Activated CD4-positive, alpha-beta T cell treated with anti-CD3 and anti-CD28 coated beads, Interleukin-2, amount 10 ng/mL, durations not matched to agents 24 days and 14 days (primary cell): ENCODE data around the gene TICAM1. TPM values are rescaled to one million over a fixed set of nuclear protein-coding genes. Genes with fewer than 3 reads are reported as not detected.
"Not testable (repeated sequence)": the region's sequence is repeated elsewhere in the genome, so short reads cannot be mapped to it uniquely, and the experiment has no call there.

Source experiments
- DNase-seq: peaks from one replicate; pipeline ENCODE4 v3.0.0; 2022
- H3K27ac Mint-ChIP-seq: one replicate; pipeline ENCODE4 v1.8.0; 2022; ENCODE audit warnings: mild to moderate bottlenecking, mixed read lengths
- H3K27me3 Mint-ChIP-seq: one replicate; pipeline ENCODE4 v1.8.0; 2022; ENCODE audit warnings: mixed read lengths
- H3K36me3 Mint-ChIP-seq: one replicate; pipeline ENCODE4 v1.8.0; 2022; ENCODE audit warnings: low read depth, mild to moderate bottlenecking, mixed read lengths
- H3K4me1 Mint-ChIP-seq: one replicate; pipeline ENCODE4 v1.8.0; 2021; ENCODE audit warnings: mixed read lengths
- H3K4me3 Mint-ChIP-seq: one replicate; pipeline ENCODE4 v1.8.0; 2022; ENCODE audit warnings: mild to moderate bottlenecking, moderate library complexity, mixed read lengths
- H3K9me3 Mint-ChIP-seq: one replicate; pipeline ENCODE4 v1.8.0; 2021; ENCODE audit warnings: mixed read lengths
- intact Hi-C: fragments of 100-400 bp; cut with micrococcal nuclease; formaldehyde crosslinking; loops from one replicate; pipeline ENCODE4 v1.15.1; 2023
- total RNA-seq: library from RNA; stranded (reverse); gene quantifications from 2 replicates; pipeline ENCODE4 v1.2.3, GENCODE V29; 2022

Gene TICAM1
- total RNA-seq, 1 donor from 2014 or later: 33.8 TPM

DNA sequence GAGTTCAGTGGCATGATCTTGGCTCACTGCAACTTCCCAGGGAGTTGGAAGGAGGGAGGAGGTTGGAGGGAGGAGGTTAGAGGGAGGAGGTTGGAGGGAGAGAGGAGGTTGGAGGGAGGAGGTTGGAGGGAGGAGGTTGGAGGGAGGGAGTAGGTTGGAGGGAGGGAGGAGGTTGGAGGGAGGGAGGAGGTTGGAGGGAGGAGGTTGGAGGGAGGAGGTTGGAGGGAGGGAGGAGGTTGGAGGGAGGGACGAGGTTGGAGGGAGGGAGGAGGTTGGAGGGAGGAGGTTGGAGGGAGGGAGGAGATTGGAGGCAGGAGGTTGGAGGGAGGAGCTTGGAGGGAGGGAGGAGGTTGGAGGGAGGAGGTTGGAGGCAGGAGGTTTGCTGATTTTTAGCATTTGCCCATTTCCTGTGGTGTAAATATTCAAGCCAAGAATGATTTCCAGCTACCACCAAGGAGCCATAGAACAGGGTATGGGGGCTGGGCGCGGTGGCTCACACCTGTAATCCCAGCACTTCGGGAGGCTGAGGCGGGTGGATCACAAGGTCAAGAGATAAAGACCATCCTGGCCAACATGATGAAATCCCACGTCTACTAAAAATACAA is 45.0 kb downstream of the TICAM1 start:
- intact Hi-C loops, H3K9me3 Mint-ChIP-seq: not testable (repeated sequence)

DNA sequence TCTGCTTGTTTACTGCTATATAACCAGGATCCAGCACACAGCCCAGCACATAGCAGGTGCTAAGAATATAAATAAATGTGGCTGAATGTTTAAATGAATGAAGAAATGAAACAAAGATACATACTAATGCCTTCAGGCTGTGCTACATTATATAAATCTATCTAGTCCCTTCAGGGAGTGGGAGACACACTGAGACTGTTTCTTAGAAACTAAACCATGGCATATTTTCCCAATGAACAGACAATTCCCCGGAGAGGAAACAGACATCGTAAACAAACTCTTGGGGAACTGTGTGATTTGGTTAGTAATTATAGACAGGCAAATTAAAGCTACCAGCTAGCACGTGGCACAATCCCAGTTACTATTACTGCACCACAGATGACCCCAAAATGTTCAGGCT is 49.7 kb downstream of the TICAM1 start:
- intact Hi-C loops: no loop called here
- no peak overlapping the region for H3K27ac Mint-ChIP-seq
- H3K36me3 Mint-ChIP-seq: no peaks in the 10 kb centered on the region
- no peaks in the 10 kb centered on the region for H3K9me3 Mint-ChIP-seq
- DNase-seq: no peak
- H3K4me1 Mint-ChIP-seq: peaks cover 2% of the 10 kb centered on the region
- H3K27me3 Mint-ChIP-seq: peaks cover 7% of the 10 kb centered on the region
- H3K4me3 Mint-ChIP-seq: no peak overlapping the region

More for the DNA sequence above, 45.0 kb downstream of the TICAM1 start:
- not testable (repeated sequence) for H3K27ac Mint-ChIP-seq, H3K27me3 Mint-ChIP-seq, DNase-seq, H3K4me3 Mint-ChIP-seq, H3K36me3 Mint-ChIP-seq, H3K4me1 Mint-ChIP-seq

DNA sequence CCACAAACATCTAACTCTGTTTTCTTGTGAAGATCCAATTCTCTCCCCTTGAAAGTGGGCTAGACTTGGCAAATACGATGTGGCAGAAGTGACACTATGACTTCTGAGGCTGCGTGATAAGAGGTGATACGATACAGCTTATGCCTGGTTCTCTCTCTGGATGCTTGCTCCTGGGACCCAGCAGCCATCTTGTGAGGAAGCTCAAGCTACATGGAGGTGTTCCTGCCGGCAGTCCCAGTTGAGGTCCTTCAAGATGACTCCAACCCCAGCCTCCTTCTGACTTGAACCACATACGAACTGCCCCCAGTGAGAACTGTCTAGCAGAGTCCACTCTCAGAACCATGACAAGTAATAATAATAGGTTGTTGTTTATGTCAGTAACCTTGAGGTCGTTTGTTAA is 50.7 kb downstream of the TICAM1 start:
- Mint-ChIP-seq H3K36me3 (no peaks in the 10 kb centered on the region), H3K9me3 (no peaks in the 10 kb centered on the region), H3K27ac (no peak overlapping the region), H3K4me3 (no peak overlapping the region), H3K27me3 (peaks cover 4% of the 10 kb centered on the region), H3K4me1 (no peaks in the 10 kb centered on the region)
- intact Hi-C loops: no loop called here
- DNase-seq: no peak

DNA sequence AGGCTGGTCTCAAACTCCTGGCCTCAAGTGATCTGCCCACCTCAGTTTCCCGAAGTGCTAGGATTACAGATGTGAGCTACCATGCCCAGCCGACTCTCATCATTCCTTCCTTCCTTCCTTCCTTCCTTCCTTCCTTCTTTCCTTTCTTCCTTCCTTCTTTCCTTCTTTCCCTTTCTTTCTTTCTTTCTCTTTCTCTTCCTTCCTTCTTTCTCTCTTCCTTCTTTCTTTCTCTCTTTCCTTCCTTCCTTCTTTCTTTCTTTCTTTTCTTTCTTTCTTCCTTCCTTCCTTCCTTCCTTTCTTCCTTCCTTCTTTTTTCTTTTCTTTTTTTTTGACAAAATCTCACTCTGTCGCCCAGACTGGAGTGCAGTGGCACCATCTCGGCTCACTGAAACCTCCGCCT is 53.4 kb downstream of the TICAM1 start:
- H3K27me3 Mint-ChIP-seq, H3K4me1 Mint-ChIP-seq, H3K9me3 Mint-ChIP-seq, H3K4me3 Mint-ChIP-seq, intact Hi-C loops, DNase-seq, H3K36me3 Mint-ChIP-seq, H3K27ac Mint-ChIP-seq: not testable (repeated sequence)

GRCh38 chr19:4776436-4777211 is 54.9 kb downstream of the TICAM1 start:
- H3K27ac Mint-ChIP-seq: no peak overlapping the region

DNA sequence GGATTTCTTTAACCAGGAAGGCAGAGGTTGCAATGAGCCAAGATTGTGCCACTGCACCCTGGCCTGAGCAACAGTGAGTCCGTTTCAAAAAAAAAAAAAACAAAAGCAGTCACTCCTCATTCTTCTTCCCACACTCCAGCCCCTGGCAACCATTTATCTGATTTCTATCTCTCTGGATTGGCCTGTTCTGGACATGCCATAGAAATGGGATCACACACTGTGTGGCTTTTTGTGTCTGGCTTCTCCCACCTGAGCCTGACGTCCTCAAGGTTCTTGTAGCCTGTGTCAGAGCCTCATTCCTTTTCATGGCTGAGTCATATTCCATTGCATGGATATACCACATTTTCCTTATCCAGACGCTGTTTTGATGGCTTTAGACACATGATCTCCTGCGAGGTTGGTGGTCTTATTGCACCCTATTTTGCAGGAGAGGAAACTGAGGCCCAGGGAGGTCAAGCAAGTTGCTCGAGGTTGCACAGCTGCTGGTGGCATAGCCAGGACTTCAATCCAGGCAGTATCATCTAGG is 55.8 kb downstream of the TICAM1 start:
- no peaks in the 10 kb centered on the region for H3K36me3 Mint-ChIP-seq
- DNase-seq: no peak
- no peaks in the 10 kb centered on the region for H3K9me3 Mint-ChIP-seq
- H3K27me3 Mint-ChIP-seq: no peaks in the 10 kb centered on the region
- no peaks in the 10 kb centered on the region for H3K4me1 Mint-ChIP-seq
- no peak overlapping the region for H3K27ac Mint-ChIP-seq
- intact Hi-C loops: no loop called here
- H3K4me3 Mint-ChIP-seq: no peak overlapping the region

More at GRCh38 chr19:4776436-4777211, 54.9 kb downstream of the TICAM1 start:
- Mint-ChIP-seq H3K27me3 (no peaks in the 10 kb centered on the region), H3K4me1 (no peaks in the 10 kb centered on the region), H3K9me3 (no peaks in the 10 kb centered on the region), H3K36me3 (no peaks in the 10 kb centered on the region), H3K4me3 (no peak overlapping the region)
- intact Hi-C loops: no loop called here
- DNase-seq: no peak

DNA sequence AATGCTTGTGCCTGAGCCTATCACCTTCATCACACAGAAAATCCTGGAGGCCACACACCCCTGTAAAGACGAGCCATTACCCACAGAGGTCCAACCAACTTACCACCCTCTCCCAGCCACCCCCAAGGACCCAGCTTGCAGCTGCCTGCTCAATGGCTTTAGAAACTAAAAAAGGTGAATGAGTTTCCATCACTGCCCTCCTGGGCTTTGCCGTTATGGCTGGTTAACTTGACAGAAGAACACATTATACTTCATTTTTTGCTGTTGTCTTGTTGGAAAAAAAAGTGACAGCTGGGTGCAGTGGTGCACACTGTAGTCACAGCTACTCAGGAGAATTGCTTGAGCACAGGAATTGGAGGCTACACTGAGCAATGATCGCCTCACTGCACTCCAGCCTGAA is 57.4 kb downstream of the TICAM1 start:
- H3K36me3 Mint-ChIP-seq: no peaks in the 10 kb centered on the region
- peaks cover 3% of the 10 kb centered on the region for H3K9me3 Mint-ChIP-seq
- DNase-seq: no peak
- H3K4me1 Mint-ChIP-seq: no peaks in the 10 kb centered on the region
- intact Hi-C loops: no loop called here
- H3K4me3 Mint-ChIP-seq: no peak overlapping the region
- no peaks in the 10 kb centered on the region for H3K27me3 Mint-ChIP-seq
- no peak overlapping the region for H3K27ac Mint-ChIP-seq

DNA sequence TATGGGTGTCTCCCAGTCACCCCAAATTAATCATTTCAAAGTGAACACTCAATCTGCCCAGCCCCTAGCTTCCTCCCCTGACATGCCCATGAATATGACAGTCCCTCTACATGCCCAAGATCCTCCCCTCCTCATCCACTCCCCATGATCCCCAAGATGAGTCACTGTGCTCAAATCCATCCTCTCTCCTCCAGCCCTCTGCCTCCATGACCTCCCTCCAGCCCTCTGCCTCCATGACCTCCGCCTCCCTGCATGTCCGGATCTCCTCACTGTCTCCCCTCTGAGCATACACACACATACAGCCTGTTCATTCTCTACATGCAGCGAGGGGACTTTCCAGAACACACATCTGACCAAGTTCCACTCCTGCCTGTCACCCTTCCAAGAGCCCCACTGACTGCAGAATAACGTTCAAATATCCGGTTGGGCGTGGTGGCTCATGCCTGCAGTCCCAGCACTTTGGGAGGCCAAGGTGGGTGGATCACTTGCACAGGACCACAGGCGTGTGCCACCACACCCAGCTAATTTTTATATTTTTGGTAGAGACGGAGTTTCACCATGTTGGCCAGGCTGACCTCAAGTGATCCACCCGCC is 58.4 kb downstream of the TICAM1 start:
- H3K27ac Mint-ChIP-seq: no peak overlapping the region
- DNase-seq: no peak
- H3K27me3 Mint-ChIP-seq: no peaks in the 10 kb centered on the region
- peaks cover 3% of the 10 kb centered on the region for H3K9me3 Mint-ChIP-seq
- intact Hi-C loops: no loop called here
- no peaks in the 10 kb centered on the region for H3K36me3 Mint-ChIP-seq
- no peaks in the 10 kb centered on the region for H3K4me1 Mint-ChIP-seq
- no peak overlapping the region for H3K4me3 Mint-ChIP-seq

DNA sequence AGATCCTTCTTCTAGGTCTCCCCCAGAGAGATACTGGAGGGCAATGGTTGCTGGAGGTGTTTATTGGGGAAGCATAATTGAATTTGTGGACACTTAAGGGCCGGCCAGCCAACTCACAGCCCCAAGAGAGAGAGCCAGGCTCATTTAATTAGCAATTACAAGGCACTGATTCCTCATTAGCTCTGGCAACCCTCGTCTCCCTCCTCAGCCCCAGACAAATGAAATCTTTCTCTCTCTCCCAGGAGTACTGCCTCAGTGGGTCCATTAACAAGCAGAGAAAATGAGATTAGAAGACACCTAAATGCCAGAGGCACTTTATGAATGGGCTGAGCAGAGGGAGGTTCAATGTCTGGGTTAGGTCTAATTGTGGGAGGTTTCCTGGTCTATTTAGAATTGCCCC is 58.9 kb downstream of the TICAM1 start:
- intact Hi-C loops: no loop called here
- Mint-ChIP-seq H3K27me3 (no peaks in the 10 kb centered on the region), H3K4me1 (no peaks in the 10 kb centered on the region), H3K4me3 (no peak overlapping the region), H3K27ac (no peak overlapping the region), H3K9me3 (peaks cover 3% of the 10 kb centered on the region), H3K36me3 (no peaks in the 10 kb centered on the region)
- no peak for DNase-seq

- H3K27me3 Mint-ChIP-seq: peaks cover 2% of the 10 kb centered on the region
- intact Hi-C loops: loop anchor here (2.0 kb wide), 1 partner anchor 36 kb away; no protein-coding TSS in a partner anchor
- no peak overlapping the region for H3K27ac Mint-ChIP-seq
- peaks cover 3% of the 10 kb centered on the region for H3K9me3 Mint-ChIP-seq
- no peaks in the 10 kb centered on the region for H3K4me1 Mint-ChIP-seq
- H3K36me3 Mint-ChIP-seq: no peaks in the 10 kb centered on the region
- DNase-seq: peak; percentile 95
- H3K4me3 Mint-ChIP-seq: no peak overlapping the region
Measured at GRCh38 chr19:4768934-4769777, 62.4 kb downstream of the TICAM1 start.

Other genes starting within 250 kb of the TICAM1 start
- gene TNFAIP8L1, start 192.2 kb downstream of the TICAM1 start, total RNA-seq: 12.5 and 13.5 TPM in 2 replicates
- gene MYDGF, start 161.4 kb downstream of the TICAM1 start, total RNA-seq: 85.2 and 90.8 TPM in 2 replicates
- 86.4 and 95.9 TPM in 2 replicates for gene DPP9, start 107.9 kb downstream of the TICAM1 start, total RNA-seq
- gene FEM1A, start 40.0 kb downstream of the TICAM1 start, total RNA-seq: 22.9 and 23.3 TPM in 2 replicates
- gene PLIN3, start 36.0 kb upstream of the TICAM1 start, total RNA-seq: 28.6 and 34.4 TPM in 2 replicates
- 0.24 and 0.28 TPM in 2 replicates for gene ARRDC5, start 71.2 kb upstream of the TICAM1 start, total RNA-seq
- 158 and 161 TPM in 2 replicates for gene UHRF1, start 77.8 kb upstream of the TICAM1 start, total RNA-seq
- gene KDM4B, start 137.4 kb upstream of the TICAM1 start, total RNA-seq: 49.2 and 52.0 TPM in 2 replicates